SK-N-SH treated with all-trans-retinoic acid at 6 μM for 48 hours (cell line): ENCODE results near the gene LYPD8.

Experiments
- ATAC-seq: fragments of 200-7000 bp; cut with Tn5 transposase; 3 replicates; pipeline ENCODE4 v1.9.1; 2020; ENCODE audit warnings: mild to moderate bottlenecking, moderate library complexity
- ARNTL ChIP-seq: fragments of 450-650 bp; formaldehyde crosslinking; IDR thresholded peaks from 2 replicates; pipeline ENCODE4 v1.5.0; 2020; ENCODE audit warnings: low read depth, mild to moderate bottlenecking, moderate library complexity, borderline replicate concordance
- BACH2 ChIP-seq: fragments of 250-450 bp; sonication (Bioruptor Pico); IDR thresholded peaks from 2 replicates; pipeline ENCODE4 v1.9.0; 2021; ENCODE audit warnings: mild to moderate bottlenecking, borderline replicate concordance
- CSDC2 ChIP-seq: fragments of 250-450 bp; sonication (Bioruptor Pico); IDR thresholded peaks from 2 replicates; pipeline ENCODE4 v1.5.0; 2020; ENCODE audit warnings: mild to moderate bottlenecking, moderate library complexity
- ESRRG ChIP-seq: fragments of 250-450 bp; sonication (Bioruptor Pico); IDR thresholded peaks from 2 replicates; pipeline ENCODE4 v1.6.1; 2021; ENCODE audit warnings: mild to moderate bottlenecking
- GLIS3 ChIP-seq: fragments of 250-450 bp; sonication (Bioruptor Pico); IDR thresholded peaks from 2 replicates; pipeline ENCODE4 v1.5.0; 2020; ENCODE audit warnings: mild to moderate bottlenecking, moderate library complexity
- ISL1 ChIP-seq: fragments of 250-450 bp; sonication (Bioruptor Pico); IDR thresholded peaks from 2 replicates; pipeline ENCODE4 v2.1.2; 2022; ENCODE audit warnings: mild to moderate bottlenecking, moderate library complexity
- OSR1 ChIP-seq: fragments of 250-450 bp; sonication (Bioruptor Pico); IDR thresholded peaks from 2 replicates; pipeline ENCODE4 v1.8.0; 2022; ENCODE audit warnings: moderate library complexity, mild to moderate bottlenecking, inconsistent platforms
- POU6F1 ChIP-seq: fragments of 250-450 bp; sonication (Bioruptor Pico); IDR thresholded peaks from 2 replicates; pipeline ENCODE4 v1.8.0; 2021; ENCODE audit warnings: low read depth, mild to moderate bottlenecking, moderate library complexity, borderline replicate concordance
- PPARA ChIP-seq: fragments of 250-450 bp; sonication (Bioruptor Pico); IDR thresholded peaks from 2 replicates; pipeline ENCODE4 v1.5.0; 2020; ENCODE audit warnings: mild to moderate bottlenecking, borderline replicate concordance
- RARB ChIP-seq: fragments of 250-450 bp; sonication (Bioruptor Pico); IDR thresholded peaks from 2 replicates; pipeline ENCODE4 v1.8.0; 2021; ENCODE audit warnings: mild to moderate bottlenecking, moderate library complexity
- SNAI2 ChIP-seq: fragments of 250-450 bp; sonication (Bioruptor Pico); IDR thresholded peaks from 2 replicates; pipeline ENCODE4 v1.5.0; 2020; ENCODE audit warnings: mild to moderate bottlenecking, moderate library complexity
- TCF4 ChIP-seq: fragments of 250-450 bp; sonication (Bioruptor Pico); IDR thresholded peaks from 2 replicates; pipeline ENCODE4 v1.8.0; 2021; ENCODE audit warnings: mild to moderate bottlenecking, moderate library complexity, borderline replicate concordance
- TOX ChIP-seq: fragments of 250-450 bp; sonication (Bioruptor Pico); IDR thresholded peaks from 2 replicates; pipeline ENCODE4 v1.8.0; 2021; ENCODE audit warnings: mild to moderate bottlenecking, moderate library complexity, borderline replicate concordance
- TSHZ2 ChIP-seq: fragments of 250-450 bp; sonication (Bioruptor Pico); IDR thresholded peaks from 2 replicates; pipeline ENCODE4 v1.5.0; 2020; ENCODE audit warnings: mild to moderate bottlenecking, moderate library complexity
- ZC3H10 ChIP-seq: fragments of 250-450 bp; sonication (Bioruptor Pico); IDR thresholded peaks from 2 replicates; pipeline ENCODE4 v1.5.1; 2021; ENCODE audit warnings: mild to moderate bottlenecking, moderate library complexity
- ZFP30 ChIP-seq: fragments of 450-650 bp; formaldehyde crosslinking; IDR thresholded peaks from 2 replicates; pipeline ENCODE4 v1.5.0; 2022; ENCODE audit warnings: mild to moderate bottlenecking, moderate library complexity
- ZNF565 ChIP-seq: fragments of 450-650 bp; formaldehyde crosslinking; conservative IDR thresholded peaks from 2 replicates; pipeline ENCODE4 v1.5.0; 2020; ENCODE audit warnings: low read depth, mild to moderate bottlenecking, moderate library complexity
- ZNF70 ChIP-seq: fragments of 450-650 bp; formaldehyde crosslinking; IDR thresholded peaks from 2 replicates; pipeline ENCODE4 v1.5.0; 2020; ENCODE audit warnings: mild to moderate bottlenecking, moderate library complexity
- ZNF8 ChIP-seq: fragments of 450-650 bp; formaldehyde crosslinking; IDR thresholded peaks from 2 replicates; pipeline ENCODE4 v1.5.0; 2020; ENCODE audit warnings: mild to moderate bottlenecking, moderate library complexity
- TF ChIP-seq, protein P1 (sequence below): fragments of 250-450 bp; sonication (Bioruptor Pico); IDR thresholded peaks from 2 replicates; pipeline ENCODE4 v1.5.1; 2020; ENCODE audit warnings: low read depth, mild to moderate bottlenecking, moderate library complexity
- TF ChIP-seq, protein P2 (sequence below): fragments of 250-450 bp; sonication (Bioruptor Pico); IDR thresholded peaks from 2 replicates; pipeline ENCODE4 v1.5.1; 2021; ENCODE audit warnings: mild to moderate bottlenecking, moderate library complexity
- TF ChIP-seq, protein P3 (sequence below): fragments of 250-450 bp; sonication (Bioruptor Pico); IDR thresholded peaks from 2 replicates; pipeline ENCODE4 v1.8.0; 2020; ENCODE audit warnings: mild to moderate bottlenecking, moderate library complexity, borderline replicate concordance

Gene LYPD8

DNA sequence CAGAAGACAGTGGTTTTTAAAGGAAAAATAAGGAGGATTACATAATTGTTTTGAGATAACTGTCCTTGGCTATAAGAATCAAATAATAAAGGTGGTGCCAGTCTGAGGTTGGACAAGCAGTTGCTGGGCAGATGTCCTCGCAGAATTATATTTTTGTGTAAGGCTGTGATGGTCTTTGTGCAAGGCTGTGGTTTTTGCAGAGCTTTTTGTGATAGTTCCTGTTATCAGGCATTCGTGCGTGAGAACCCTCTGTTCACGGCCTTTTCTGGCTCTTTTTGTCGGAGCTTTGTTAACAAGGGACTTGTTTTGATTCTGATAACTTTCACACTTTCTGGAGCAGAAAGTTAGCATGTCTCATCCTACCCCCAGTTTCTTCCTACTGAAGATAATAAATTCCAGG lies 36.8 kb upstream of the LYPD8 start:
- no peak for ATAC-seq

DNA sequence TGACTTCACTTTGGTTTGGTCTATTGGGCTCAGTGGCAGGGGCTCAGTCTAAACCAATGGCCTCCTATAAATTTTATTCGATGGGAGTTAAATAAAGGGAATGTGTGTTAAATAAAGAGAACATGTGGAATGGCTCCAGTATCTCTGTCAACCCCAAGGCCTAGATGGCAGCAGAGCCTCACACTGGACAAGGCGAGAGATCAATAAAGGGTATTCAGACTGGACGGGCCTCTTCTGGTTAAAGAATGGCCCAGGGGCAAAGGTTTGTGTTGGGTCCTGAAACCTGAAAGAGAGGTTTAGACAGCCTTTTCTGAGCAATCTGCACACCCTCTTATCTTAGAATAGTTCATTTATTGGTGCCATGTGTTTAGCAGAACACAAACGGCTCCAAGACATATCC lies 35.5 kb upstream of the LYPD8 start:
- no peak for ATAC-seq
- TF ChIP-seq ZNF565 (CRISPR knock-in tag) (no peak), TSHZ2 (CRISPR knock-in tag) (no peak), ZNF70 (no peak), ISL1 (CRISPR knock-in tag) (no peak), ZC3H10 (CRISPR knock-in tag) (no peak), SNAI2 (no peak), RARB (CRISPR knock-in tag) (no peak)
- TF ChIP-seq, protein P1, sequence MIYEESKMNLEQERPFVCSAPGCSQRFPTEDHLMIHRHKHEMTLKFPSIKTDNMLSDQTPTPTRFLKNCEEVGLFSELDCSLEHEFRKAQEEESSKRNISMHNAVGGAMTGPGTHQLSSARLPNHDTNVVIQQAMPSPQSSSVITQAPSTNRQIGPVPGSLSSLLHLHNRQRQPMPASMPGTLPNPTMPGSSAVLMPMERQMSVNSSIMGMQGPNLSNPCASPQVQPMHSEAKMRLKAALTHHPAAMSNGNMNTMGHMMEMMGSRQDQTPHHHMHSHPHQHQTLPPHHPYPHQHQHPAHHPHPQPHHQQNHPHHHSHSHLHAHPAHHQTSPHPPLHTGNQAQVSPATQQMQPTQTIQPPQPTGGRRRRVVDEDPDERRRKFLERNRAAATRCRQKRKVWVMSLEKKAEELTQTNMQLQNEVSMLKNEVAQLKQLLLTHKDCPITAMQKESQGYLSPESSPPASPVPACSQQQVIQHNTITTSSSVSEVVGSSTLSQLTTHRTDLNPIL (CRISPR knock-in tag): no peak

More for the DNA sequence above, 36.8 kb upstream of the LYPD8 start:
- TF ChIP-seq ZC3H10 (CRISPR knock-in tag) (no peak), ZNF8 (CRISPR knock-in tag) (no peak), OSR1 (CRISPR knock-in tag) (no peak), ESRRG (CRISPR knock-in tag) (no peak), CSDC2 (CRISPR knock-in tag) (no peak), SNAI2 (no peak), TCF4 (CRISPR knock-in tag) (no peak), BACH2 (no peak), PPARA (CRISPR knock-in tag) (no peak), GLIS3 (CRISPR knock-in tag) (no peak), ARNTL (CRISPR knock-in tag) (no peak), TOX (CRISPR knock-in tag) (no peak), POU6F1 (CRISPR knock-in tag) (no peak), ZNF70 (no peak), TSHZ2 (CRISPR knock-in tag) (no peak), RARB (CRISPR knock-in tag) (no peak), ZFP30 (CRISPR knock-in tag) (no peak)
- TF ChIP-seq, protein P2, sequence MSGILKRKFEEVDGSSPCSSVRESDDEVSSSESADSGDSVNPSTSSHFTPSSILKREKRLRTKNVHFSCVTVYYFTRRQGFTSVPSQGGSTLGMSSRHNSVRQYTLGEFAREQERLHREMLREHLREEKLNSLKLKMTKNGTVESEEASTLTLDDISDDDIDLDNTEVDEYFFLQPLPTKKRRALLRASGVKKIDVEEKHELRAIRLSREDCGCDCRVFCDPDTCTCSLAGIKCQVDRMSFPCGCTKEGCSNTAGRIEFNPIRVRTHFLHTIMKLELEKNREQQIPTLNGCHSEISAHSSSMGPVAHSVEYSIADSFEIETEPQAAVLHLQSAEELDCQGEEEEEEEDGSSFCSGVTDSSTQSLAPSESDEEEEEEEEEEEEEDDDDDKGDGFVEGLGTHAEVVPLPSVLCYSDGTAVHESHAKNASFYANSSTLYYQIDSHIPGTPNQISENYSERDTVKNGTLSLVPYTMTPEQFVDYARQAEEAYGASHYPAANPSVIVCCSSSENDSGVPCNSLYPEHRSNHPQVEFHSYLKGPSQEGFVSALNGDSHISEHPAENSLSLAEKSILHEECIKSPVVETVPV (CRISPR knock-in tag): no peak
- TF ChIP-seq, protein P3, sequence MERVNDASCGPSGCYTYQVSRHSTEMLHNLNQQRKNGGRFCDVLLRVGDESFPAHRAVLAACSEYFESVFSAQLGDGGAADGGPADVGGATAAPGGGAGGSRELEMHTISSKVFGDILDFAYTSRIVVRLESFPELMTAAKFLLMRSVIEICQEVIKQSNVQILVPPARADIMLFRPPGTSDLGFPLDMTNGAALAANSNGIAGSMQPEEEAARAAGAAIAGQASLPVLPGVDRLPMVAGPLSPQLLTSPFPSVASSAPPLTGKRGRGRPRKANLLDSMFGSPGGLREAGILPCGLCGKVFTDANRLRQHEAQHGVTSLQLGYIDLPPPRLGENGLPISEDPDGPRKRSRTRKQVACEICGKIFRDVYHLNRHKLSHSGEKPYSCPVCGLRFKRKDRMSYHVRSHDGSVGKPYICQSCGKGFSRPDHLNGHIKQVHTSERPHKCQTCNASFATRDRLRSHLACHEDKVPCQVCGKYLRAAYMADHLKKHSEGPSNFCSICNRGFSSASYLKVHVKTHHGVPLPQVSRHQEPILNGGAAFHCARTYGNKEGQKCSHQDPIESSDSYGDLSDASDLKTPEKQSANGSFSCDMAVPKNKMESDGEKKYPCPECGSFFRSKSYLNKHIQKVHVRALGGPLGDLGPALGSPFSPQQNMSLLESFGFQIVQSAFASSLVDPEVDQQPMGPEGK (CRISPR knock-in tag): no peak
- TF ChIP-seq, protein P1 (CRISPR knock-in tag): no peak
